H1 (cell line): ENCODE measurements around the gene VPS13D. TPM values are rescaled to one million over a fixed set of nuclear protein-coding genes. Genes with fewer than 3 reads are reported as not detected.

Experiments
- CTCF ChIA-PET: fragments of 300-600 bp; sonication (Branson Sonifier 250); formaldehyde crosslinking; loops from one replicate; lab custom pipeline; 2021; ENCODE audit not compliant: partially characterized antibody; lab: Charles Lee
- POLR2A ChIA-PET: fragments of 300-600 bp; sonication (Branson Sonifier 250); formaldehyde crosslinking; loops from one replicate; lab custom pipeline; 2021; ENCODE audit warnings: inconsistent platforms; ENCODE audit not compliant: partially characterized antibody; lab: Charles Lee
- DNase-seq, 2 experiments: peaks; one replicate each; pipeline versions ENCODE4 v3.0.0 to v3.0.0-alpha.2; 2010 to 2022; ENCODE audit warnings: low spot score in 2 of 2, low read depth in 1 of 2, mixed read lengths in 1 of 2
- FAIRE-seq: peaks from 2 replicates; lab custom pipeline; 2011; peaks lifted over from hg19 to GRCh38; lab: Jason Lieb, UNC
- H2AFZ ChIP-seq: 2 replicates; pipeline ENCODE4 v1.8.1; 2012; ENCODE audit warnings: low read length, inconsistent platforms
- H2AK5ac ChIP-seq: 2 replicates; pipeline ENCODE4 v1.6.1; 2013; ENCODE audit warnings: low read depth, low read length
- H2BK120ac ChIP-seq: replicated peaks from 2 replicates; pipeline ENCODE3; 2013; ENCODE audit warnings: low read depth, low read length, inconsistent platforms
- H2BK12ac ChIP-seq: 2 replicates; pipeline ENCODE4 v1.6.1; 2013; ENCODE audit warnings: low read depth, low read length
- H2BK15ac ChIP-seq: 2 replicates; pipeline ENCODE4 v1.6.1; 2013; ENCODE audit warnings: low read length
- H2BK20ac ChIP-seq: 2 replicates; pipeline ENCODE4 v1.6.1; 2013; ENCODE audit warnings: low read length
- H2BK5ac ChIP-seq: 2 replicates; pipeline ENCODE4 v1.6.1; 2013; ENCODE audit warnings: low read depth, low read length
- H3K14ac ChIP-seq: 2 replicates; pipeline ENCODE4 v1.6.1; 2013; ENCODE audit warnings: inconsistent platforms; ENCODE audit not compliant: insufficient read length
- H3K18ac ChIP-seq: 2 replicates; pipeline ENCODE4 v1.6.1; 2013; ENCODE audit warnings: low read length; ENCODE audit errors: extremely low read depth
- H3K23ac ChIP-seq: 2 replicates; pipeline ENCODE4 v1.6.1; 2013; ENCODE audit warnings: inconsistent platforms; ENCODE audit not compliant: insufficient read length
- H3K23me2 ChIP-seq: 2 replicates; pipeline ENCODE4 v1.6.1; 2013; ENCODE audit warnings: low read depth, low read length
- H3K27ac ChIP-seq: 2 replicates; pipeline ENCODE4 v1.6.1; 2011; ENCODE audit warnings: low read depth, low read length, inconsistent platforms
- H3K27me3 ChIP-seq, 4 experiments: replicated peaks in 1 of 4; 1 replicate in 1 of 4; 2 replicates in 3 of 4; pipeline versions ENCODE4 v1.6.1 to v1.8.1; 2011 to 2013; ENCODE audit warnings: low read length in 3 of 4, mild to moderate bottlenecking in 3 of 4, inconsistent platforms in 2 of 4, mixed read lengths in 2 of 4, moderate library complexity in 1 of 4; ENCODE audit not compliant: control insufficient read depth in 3 of 4, insufficient read depth in 3 of 4; ENCODE audit errors: extremely low read depth in 1 of 4
- H3K36me3 ChIP-seq, 4 experiments: 2 replicates each; pipeline versions ENCODE4 v1.6.1 to v1.8.1; 2011 to 2013; ENCODE audit warnings: mild to moderate bottlenecking in 4 of 4, low read length in 3 of 4, moderate library complexity in 2 of 4, control low read depth in 1 of 4, inconsistent platforms in 1 of 4; ENCODE audit not compliant: insufficient read depth in 4 of 4, control insufficient read depth in 2 of 4
- H3K4ac ChIP-seq: replicated peaks from 2 replicates; pipeline ENCODE3; 2013; ENCODE audit warnings: low read length, low read depth, mixed read lengths, inconsistent platforms; ENCODE audit not compliant: insufficient read length
- H3K4me1 ChIP-seq, 4 experiments: replicated peaks in 1 of 4; 1 replicate in 1 of 4; 2 replicates in 3 of 4; pipeline versions ENCODE4 v1.6.1 to v1.8.1; 2011 to 2013; ENCODE audit warnings: low read length in 3 of 4, inconsistent platforms in 2 of 4, mixed read lengths in 1 of 4; ENCODE audit not compliant: insufficient read depth in 4 of 4, control insufficient read depth in 3 of 4
- H3K4me2 ChIP-seq, 2 experiments: 2 replicates each; pipeline versions ENCODE4 v1.6.1 to v1.8.1; 2011 to 2013; ENCODE audit warnings: low read depth in 2 of 2, low read length in 2 of 2, control low read depth in 1 of 2, inconsistent platforms in 1 of 2, mild to moderate bottlenecking in 1 of 2; ENCODE audit not compliant: insufficient read depth in 1 of 2
- H3K4me3 ChIP-seq, 4 experiments: fragments of 200-600, 300-600 bp in 1 of 4; sonication (generic), shearing (Covaris generic), sonication (Bioruptor Twin) in 1 of 4; 2 replicates each; pipeline versions ENCODE4 v1.5.1 to v1.8.1; 2011 to 2016; ENCODE audit warnings: low read length in 4 of 4, low read depth in 3 of 4, control low read depth in 2 of 4, inconsistent platforms in 2 of 4, mild to moderate bottlenecking in 2 of 4, mixed read lengths in 1 of 4, moderate library complexity in 1 of 4; ENCODE audit not compliant: insufficient read depth in 2 of 4; ENCODE audit errors: extremely low read depth in 1 of 4
- H3K56ac ChIP-seq: replicated peaks from 2 replicates; pipeline ENCODE3; 2013; ENCODE audit warnings: low read depth, mild to moderate bottlenecking, mixed read lengths, low read length, inconsistent platforms; ENCODE audit not compliant: insufficient read length
- H3K79me1 ChIP-seq: 2 replicates; pipeline ENCODE4 v1.6.1; 2013; ENCODE audit warnings: low read depth, low read length, control low read depth
- H3K79me2 ChIP-seq, 2 experiments: 2 replicates each; pipeline versions ENCODE4 v1.6.1 to v1.8.1; 2012 to 2013; ENCODE audit warnings: low read length in 2 of 2, mild to moderate bottlenecking in 2 of 2, inconsistent platforms in 1 of 2; ENCODE audit not compliant: insufficient read depth in 2 of 2, control insufficient read depth in 1 of 2
- H3K9ac ChIP-seq, 4 experiments: replicated peaks in 1 of 4; 1 replicate in 1 of 4; 2 replicates in 3 of 4; pipeline versions ENCODE4 v1.6.1 to v1.8.1; 2011 to 2013; ENCODE audit warnings: low read depth in 3 of 4, low read length in 3 of 4, control low read depth in 2 of 4, mild to moderate bottlenecking in 2 of 4, moderate library complexity in 2 of 4, inconsistent platforms in 1 of 4; ENCODE audit errors: extremely low read depth in 1 of 4
- H3K9me3 ChIP-seq, 2 experiments: 2 replicates each; pipeline versions ENCODE4 v1.6.1 to v1.8.1; 2012 to 2013; ENCODE audit warnings: mild to moderate bottlenecking in 2 of 2, moderate library complexity in 2 of 2, control low read depth in 1 of 2, inconsistent platforms in 1 of 2, low read depth in 1 of 2, low read length in 1 of 2, mixed read lengths in 1 of 2; ENCODE audit not compliant: insufficient read depth in 2 of 2
- H4K20me1 ChIP-seq, 2 experiments: replicated peaks in 1 of 2; 2 replicates each; pipeline versions ENCODE3 to v1.8.1; 2011 to 2013; ENCODE audit warnings: inconsistent platforms in 2 of 2, low read length in 2 of 2, mild to moderate bottlenecking in 1 of 2; ENCODE audit not compliant: insufficient read depth in 2 of 2, control insufficient read depth in 1 of 2
- H4K5ac ChIP-seq: 2 replicates; pipeline ENCODE4 v1.6.1; 2013; ENCODE audit warnings: low read length, low read depth, mixed read lengths, inconsistent platforms; ENCODE audit not compliant: insufficient read length
- H4K8ac ChIP-seq: 2 replicates; pipeline ENCODE4 v1.8.0; 2013; ENCODE audit warnings: mild to moderate bottlenecking, moderate library complexity, low read length, inconsistent platforms; ENCODE audit not compliant: insufficient read depth; ENCODE audit errors: extremely low read depth
- H4K91ac ChIP-seq: replicated peaks from 2 replicates; pipeline ENCODE3; 2013; ENCODE audit warnings: low read length, mixed read lengths, inconsistent platforms; ENCODE audit not compliant: insufficient read length
- MAFK ChIP-seq: IDR thresholded peaks from 2 replicates; pipeline ENCODE4 v1.6.1; 2012; ENCODE audit warnings: low read depth, mild to moderate bottlenecking, improper control_type of control experiment, low read length
- SRF ChIP-seq: IDR thresholded peaks from 2 replicates; pipeline ENCODE4 v1.6.1; 2011; ENCODE audit warnings: mild to moderate bottlenecking, low read depth, low read length, moderate library complexity
- WGBS, 2 experiments: shearing (Covaris generic) in 1 of 2; methylation state at CpG; one replicate each; pipeline versions ENCODE4 v1.1.6 to v1.1.7; 2013 to 2015; ENCODE audit warnings: low lambda C conversion rate in 2 of 2, mixed read lengths in 2 of 2, inconsistent platforms in 1 of 2, low coverage in 1 of 2, missing lambda C conversion rate in 1 of 2; ENCODE audit not compliant: insufficient replicate concordance in 2 of 2, insufficient coverage in 1 of 2, insufficient read length in 1 of 2; ENCODE audit errors: extremely low coverage in 1 of 2, missing lambda C conversion rate in 1 of 2; 5-methylcytosine and 5-hydroxymethylcytosine counted together
- polyA plus RNA-seq, 7 experiments: library from polyadenylated mRNA; depleted of rRNA in 3 of 7; stranded (reverse) in 5 of 7; unstranded in 2 of 7; fragments of >200 nt in 5 of 7; fragments of 200-250 nt in 2 of 7; gene quantifications; 1 replicate in 5 of 7; 2 replicates in 1 of 7; 4 replicates in 1 of 7; pipeline versions ENCODE4 v1.2.1 to v1.2.3, GENCODE V29; 2011 to 2013; ENCODE audit warnings: missing spikeins in 2 of 7, mixed read lengths in 2 of 7
- total RNA-seq: library from RNA; stranded (reverse); fragmentation: NEBNext Ultra II Directional; extraction: Animal tissue kit (Norgen Biotek cat#: 25700); gene quantifications from 2 replicates; pipeline ENCODE4 v1.2.1, GENCODE V29; 2021
- TF ChIP-seq, protein P1 (sequence below): IDR thresholded peaks from 2 replicates; pipeline ENCODE4 v1.6.1; 2011; ENCODE audit warnings: low read length, improper control_type of control experiment

Gene VPS13D
- total and polyA plus RNA-seq, 2 of the 8 experiments (the other 6 are each of a cell fraction or from before 2014, with no cell fraction given): 10.9 to 31.2 TPM

DNA sequence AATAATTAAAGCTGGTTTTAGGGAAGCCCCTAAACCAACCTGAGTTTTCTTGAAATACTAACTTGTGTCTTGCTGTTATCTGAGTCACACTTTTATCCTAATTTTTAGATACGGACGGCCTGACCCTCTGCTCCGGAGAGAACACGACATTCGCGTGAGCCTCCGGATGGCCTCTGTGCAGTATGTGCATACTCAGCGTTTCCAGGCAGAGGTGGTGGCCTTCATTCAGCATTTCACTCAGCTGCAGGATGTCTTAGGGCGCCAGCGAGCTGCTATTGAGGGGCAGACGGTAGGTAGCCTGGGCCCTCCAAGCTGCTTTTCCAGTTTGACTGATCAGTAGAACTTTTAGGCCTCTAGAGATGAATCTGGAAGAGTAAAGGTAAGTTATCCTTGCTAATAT, 63.6 kb downstream of the VPS13D start:
- Histone ChIP-seq H3K23ac (no peak overlapping the region), H2BK12ac (no peak overlapping the region), H3K27me3 (no peaks in the 10 kb centered on the region), H4K8ac (no peak overlapping the region), H4K20me1 (no peaks in the 10 kb centered on the region), H4K5ac (no peak overlapping the region), H3K4me1 (no peaks in the 10 kb centered on the region), H3K23me2 (no peaks in the 10 kb centered on the region), H4K91ac (no peak overlapping the region), H2BK120ac (no peak overlapping the region), H3K4ac (no peak overlapping the region), H3K14ac (no peak overlapping the region), H3K18ac (no peak overlapping the region), H2BK5ac (no peak overlapping the region), H2AK5ac (no peak overlapping the region), H3K9me3 (no peaks in the 10 kb centered on the region), H3K56ac (no peak overlapping the region), H2BK15ac (no peak overlapping the region), H3K9ac (no peak overlapping the region), H3K4me3 (no peak overlapping the region), H2BK20ac (no peak overlapping the region), H3K27ac (no peak overlapping the region), H3K36me3 (peaks cover 0 to 15% (median 1%) of the 10 kb centered on the region in 4 experiments; a peak in 5 of 8 replicates), H3K79me1 (no peaks in the 10 kb centered on the region), H3K4me2 (no peak overlapping the region), H3K79me2 (no peaks in the 10 kb centered on the region), H2AFZ (no peak overlapping the region)
- FAIRE-seq (no peak), DNase-seq (no peak)
- POLR2A ChIA-PET: no interaction called here
- 93% methylated on average over 11 of the region's 11 CpGs; no CpG with 5 or more reads in 1 of the 2 experiments for WGBS, 2 experiments
- TF ChIP-seq SRF (no peak), MAFK (peak; percentile 6; the same call in 1 of the 2 replicates)
- TF ChIP-seq, protein P1, sequence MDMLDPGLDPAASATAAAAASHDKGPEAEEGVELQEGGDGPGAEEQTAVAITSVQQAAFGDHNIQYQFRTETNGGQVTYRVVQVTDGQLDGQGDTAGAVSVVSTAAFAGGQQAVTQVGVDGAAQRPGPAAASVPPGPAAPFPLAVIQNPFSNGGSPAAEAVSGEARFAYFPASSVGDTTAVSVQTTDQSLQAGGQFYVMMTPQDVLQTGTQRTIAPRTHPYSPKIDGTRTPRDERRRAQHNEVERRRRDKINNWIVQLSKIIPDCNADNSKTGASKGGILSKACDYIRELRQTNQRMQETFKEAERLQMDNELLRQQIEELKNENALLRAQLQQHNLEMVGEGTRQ: no peak
- CTCF ChIA-PET: interaction anchor here (0.8 to 1.8 kb wide), 6 partner anchors 10 to 169 kb away, joined by 3 to 5 read pairs (median 4); no protein-coding TSS in a partner anchor
